ENCODE results near the gene ALOXE3. TPM values are rescaled to one million over a fixed set of nuclear protein-coding genes. Genes with fewer than 3 reads are reported as not detected.
A peak's percentile ranks its signal among the peaks of the same experiment; 100 is the strongest.

ALOXE3 gene
- total RNA-seq, 1 donor from 2014 or later, result not detected

DNA sequence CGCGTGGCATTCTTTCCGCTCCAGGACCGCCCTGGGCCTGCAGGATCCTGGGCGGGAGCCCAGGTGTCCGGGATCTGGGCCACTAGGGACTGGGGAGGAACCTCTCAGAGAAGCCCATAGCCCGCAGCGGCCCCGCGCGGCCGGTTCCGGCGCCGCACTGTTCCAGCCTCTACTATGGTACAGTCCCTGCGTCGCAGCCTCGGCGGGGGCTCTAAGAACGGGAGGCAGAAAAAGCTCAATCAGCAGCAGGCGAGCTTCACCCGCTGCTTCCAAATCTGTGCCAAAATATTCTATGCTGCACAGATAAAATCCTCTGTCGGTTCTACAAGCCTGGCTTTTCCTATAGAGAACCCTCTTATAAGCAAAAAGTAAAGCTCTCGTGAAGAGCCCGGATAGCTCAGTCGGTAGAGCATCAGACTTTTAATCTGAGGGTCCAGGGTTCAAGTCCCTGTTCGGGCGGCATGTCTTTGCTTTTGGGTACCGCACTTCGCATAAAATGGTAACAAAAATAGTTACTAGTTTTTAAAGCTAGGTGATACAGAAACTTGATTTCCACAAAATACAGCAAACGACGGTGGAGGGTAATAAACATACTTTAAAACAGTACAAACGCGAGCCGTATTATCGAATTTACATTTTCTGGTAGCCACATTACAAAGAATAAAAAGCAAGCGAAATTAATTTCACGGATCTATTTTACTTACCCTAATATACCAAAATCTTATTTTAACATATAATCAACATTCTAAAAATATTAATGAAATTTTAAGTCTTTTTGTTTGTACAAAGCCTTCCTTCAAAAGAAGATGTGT is 661 bp upstream of the ALOXE3 start:
- peak overlapping the region; percentile 93 for H3K27ac Mint-ChIP-seq
- peaks cover 69% of the 10 kb centered on the region for H3K27me3 ChIP-seq
- no peak overlapping the region for H3K27ac ChIP-seq

DNA sequence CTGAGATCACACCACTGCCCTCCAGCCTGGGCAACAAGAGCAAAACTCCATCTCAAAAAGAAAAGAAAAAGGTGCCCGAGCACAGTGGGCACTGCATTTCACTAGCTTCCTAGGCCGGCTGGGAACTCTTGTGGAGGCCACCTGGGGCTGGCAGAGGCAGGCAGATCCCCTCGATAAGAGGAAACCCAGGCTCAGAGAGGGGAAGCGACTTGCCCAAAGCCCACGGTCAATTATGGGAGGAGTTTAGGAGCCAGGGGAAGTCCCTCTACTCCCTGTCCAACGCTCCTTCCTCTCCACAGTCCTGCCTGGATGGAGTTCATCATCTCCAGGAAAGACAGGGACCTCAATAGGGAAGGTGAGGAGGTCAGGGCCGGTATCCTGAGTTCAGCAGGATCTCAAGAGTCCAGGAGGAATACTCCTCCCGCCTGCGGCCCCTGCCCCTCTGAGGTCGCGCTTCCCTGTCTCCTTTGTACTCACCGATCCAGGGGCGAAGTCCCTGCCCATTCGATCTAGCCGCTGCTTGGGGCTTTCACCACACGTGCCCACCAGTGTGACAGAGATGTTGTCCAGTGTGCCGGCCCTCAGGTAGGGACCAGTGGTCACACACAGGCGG is 841 bp downstream of the ALOXE3 start:
- H3K27me3 Mint-ChIP-seq (ENCODE audit: insufficient read depth, low read depth), result peaks cover 71% of the 10 kb centered on the region
- peaks cover 37% of the 10 kb centered on the region for H3F3A ChIP-seq (ENCODE audit: low read depth)
- peaks cover 31% of the 10 kb centered on the region for H3K4me1 Mint-ChIP-seq
- DNase-seq (ENCODE audit: low spot score), result no peak
- peaks cover 18% of the 10 kb centered on the region for H3K9me3 Mint-ChIP-seq
- H3K9ac ChIP-seq, result no peak overlapping the region
- H3K27ac ChIP-seq, result no peak overlapping the region
- peaks cover 69% of the 10 kb centered on the region for H3K27me3 ChIP-seq
- peaks cover 10% of the 10 kb centered on the region for H4K20me1 ChIP-seq (ENCODE audit: low read depth)
- H3K9me3 ChIP-seq (ENCODE audit: low read depth), result no peaks in the 10 kb centered on the region
- H3K36me3 ChIP-seq, result no peaks in the 10 kb centered on the region
- H3K27ac Mint-ChIP-seq, result no peak overlapping the region
- H2AFZ ChIP-seq (replicated peaks), result peak overlapping the region; percentile 87
- H3K4me3 Mint-ChIP-seq, result peak overlapping the region; percentile 91
- no peaks in the 10 kb centered on the region for H3K4me1 ChIP-seq
- peaks cover 5% of the 10 kb centered on the region for H3K36me3 Mint-ChIP-seq
- no peaks in the 10 kb centered on the region for H3K79me2 ChIP-seq (ENCODE audit: low read depth)
- TF ChIP-seq EZH2 (IDR thresholded peaks at IDR 0.05), result peak; percentile 71
- peak; percentile 19 for TF ChIP-seq EZH2phosphoT487 (IDR thresholded peaks at IDR 0.05)
- TF ChIP-seq, protein P1, sequence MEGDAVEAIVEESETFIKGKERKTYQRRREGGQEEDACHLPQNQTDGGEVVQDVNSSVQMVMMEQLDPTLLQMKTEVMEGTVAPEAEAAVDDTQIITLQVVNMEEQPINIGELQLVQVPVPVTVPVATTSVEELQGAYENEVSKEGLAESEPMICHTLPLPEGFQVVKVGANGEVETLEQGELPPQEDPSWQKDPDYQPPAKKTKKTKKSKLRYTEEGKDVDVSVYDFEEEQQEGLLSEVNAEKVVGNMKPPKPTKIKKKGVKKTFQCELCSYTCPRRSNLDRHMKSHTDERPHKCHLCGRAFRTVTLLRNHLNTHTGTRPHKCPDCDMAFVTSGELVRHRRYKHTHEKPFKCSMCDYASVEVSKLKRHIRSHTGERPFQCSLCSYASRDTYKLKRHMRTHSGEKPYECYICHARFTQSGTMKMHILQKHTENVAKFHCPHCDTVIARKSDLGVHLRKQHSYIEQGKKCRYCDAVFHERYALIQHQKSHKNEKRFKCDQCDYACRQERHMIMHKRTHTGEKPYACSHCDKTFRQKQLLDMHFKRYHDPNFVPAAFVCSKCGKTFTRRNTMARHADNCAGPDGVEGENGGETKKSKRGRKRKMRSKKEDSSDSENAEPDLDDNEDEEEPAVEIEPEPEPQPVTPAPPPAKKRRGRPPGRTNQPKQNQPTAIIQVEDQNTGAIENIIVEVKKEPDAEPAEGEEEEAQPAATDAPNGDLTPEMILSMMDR (IDR thresholded peaks at IDR 0.05), result no peak
- H3K4me2 ChIP-seq, result peak overlapping the region; percentile 90
- peak overlapping the region; percentile 75 for H3K4me3 ChIP-seq

More for the DNA sequence above, 661 bp upstream of the ALOXE3 start:
- Histone ChIP-seq H3F3A (ENCODE audit: low read depth) (peaks cover 52% of the 10 kb centered on the region), H2AFZ (replicated peaks) (peak overlapping the region; percentile 78), H3K36me3 (no peaks in the 10 kb centered on the region), H3K4me3 (peak overlapping the region; percentile 75), H3K9me3 (ENCODE audit: low read depth) (no peaks in the 10 kb centered on the region), H3K9ac (no peak overlapping the region), H3K4me2 (peak overlapping the region; percentile 90), H3K79me2 (ENCODE audit: low read depth) (no peaks in the 10 kb centered on the region), H4K20me1 (ENCODE audit: low read depth) (peaks cover 10% of the 10 kb centered on the region), H3K4me1 (no peaks in the 10 kb centered on the region)
- no peak for TF ChIP-seq EZH2 (IDR thresholded peaks at IDR 0.05)
- TF ChIP-seq, protein P1 (IDR thresholded peaks at IDR 0.05), result peak; percentile 93
- H3K36me3 Mint-ChIP-seq, result peaks cover 5% of the 10 kb centered on the region
- peaks cover 36% of the 10 kb centered on the region for H3K4me1 Mint-ChIP-seq
- peaks cover 74% of the 10 kb centered on the region for H3K27me3 Mint-ChIP-seq (ENCODE audit: insufficient read depth, low read depth)
- peaks cover 18% of the 10 kb centered on the region for H3K9me3 Mint-ChIP-seq
- peak; percentile 92 for DNase-seq (ENCODE audit: low spot score)
- H3K4me3 Mint-ChIP-seq, result peak overlapping the region; percentile 91

DNA sequence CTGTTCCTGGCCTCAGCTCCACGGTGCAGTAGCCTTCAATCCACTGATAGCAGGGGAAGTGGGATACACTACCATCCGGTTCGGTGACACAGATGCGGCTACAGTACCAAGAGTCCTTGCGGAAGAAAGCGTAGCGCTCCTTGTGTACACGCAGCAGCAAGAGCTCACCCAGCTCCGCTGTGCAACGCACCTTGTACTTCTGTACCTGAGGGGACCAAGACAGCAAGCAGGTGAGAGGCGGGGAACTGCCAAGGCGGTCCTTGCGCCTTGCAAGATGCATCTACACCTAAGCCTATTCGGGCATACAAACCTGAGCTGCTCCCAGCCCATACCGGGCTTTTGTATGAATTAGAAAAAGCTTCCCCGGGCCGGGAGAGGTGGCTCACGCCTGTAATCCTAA is 1.5 kb downstream of the ALOXE3 start:
- no peak for DNase-seq (ENCODE audit: low spot score)
- H3K27me3 Mint-ChIP-seq (ENCODE audit: insufficient read depth, low read depth), result peaks cover 73% of the 10 kb centered on the region
- H3F3A ChIP-seq (ENCODE audit: low read depth), result peaks cover 35% of the 10 kb centered on the region
- no peaks in the 10 kb centered on the region for H3K4me1 ChIP-seq
- H3K4me3 Mint-ChIP-seq, result peak overlapping the region; percentile 91
- no peak overlapping the region for H3K4me3 ChIP-seq
- H2AFZ ChIP-seq (replicated peaks), result no peak overlapping the region
- no peaks in the 10 kb centered on the region for H3K79me2 ChIP-seq (ENCODE audit: low read depth)
- H3K27ac Mint-ChIP-seq, result no peak overlapping the region
- peaks cover 69% of the 10 kb centered on the region for H3K27me3 ChIP-seq
- no peak overlapping the region for H3K9ac ChIP-seq
- H3K27ac ChIP-seq, result no peak overlapping the region
- H4K20me1 ChIP-seq (ENCODE audit: low read depth), result peaks cover 10% of the 10 kb centered on the region
- peaks cover 31% of the 10 kb centered on the region for H3K4me1 Mint-ChIP-seq
- H3K36me3 Mint-ChIP-seq, result peaks cover 5% of the 10 kb centered on the region
- TF ChIP-seq EZH2 (IDR thresholded peaks at IDR 0.05), result no peak
- TF ChIP-seq EZH2phosphoT487 (IDR thresholded peaks at IDR 0.05), result no peak
- TF ChIP-seq, protein P1 (IDR thresholded peaks at IDR 0.05), result no peak
- H3K36me3 ChIP-seq, result no peaks in the 10 kb centered on the region
- no peak overlapping the region for H3K4me2 ChIP-seq
- H3K9me3 Mint-ChIP-seq, result peaks cover 18% of the 10 kb centered on the region
- H3K9me3 ChIP-seq (ENCODE audit: low read depth), result no peaks in the 10 kb centered on the region

Measured in neural progenitor cell (in vitro differentiated cells).